Body of pancreas (tissue), 4 donors: ENCODE data around the gene SEC22A. TPM values are rescaled to one million over a fixed set of nuclear protein-coding genes. Genes with fewer than 3 reads are reported as not detected.

ENCODE experiments used
- ATAC-seq: fragments of 150-250 bp; one replicate; pipeline ENCODE4 v1.9.1; 2016
- DNase-seq, 4 donors: peaks; one replicate each; pipeline ENCODE4 v3.0.0-alpha.2; 2019
- H3K27ac ChIP-seq, 4 donors: fragments of 200-600 bp; sonication (generic); 1 replicate in 3 of 4; 2 replicates in 1 of 4; pipeline versions ENCODE4 v1.5.1 to v1.6.1; 2016 to 2019; ENCODE audit warnings: mild to moderate bottlenecking in 1 of 4, mixed read lengths in 1 of 4, moderate library complexity in 1 of 4
- H3K27me3 ChIP-seq, 2 donors: fragments of 200-600 bp; sonication (generic); one replicate each; pipeline ENCODE4 v1.6.0; 2016; ENCODE audit warnings: mild to moderate bottlenecking in 1 of 2
- H3K36me3 ChIP-seq, 2 donors: fragments of 200-600 bp; sonication (generic); replicated peaks in 1 of 2; 2 replicates each; pipeline ENCODE4 v1.5.1; 2016; ENCODE audit warnings: low read depth in 2 of 2; ENCODE audit not compliant: insufficient read depth in 1 of 2
- H3K4me1 ChIP-seq: fragments of 200-600 bp; sonication (generic); one replicate; pipeline ENCODE4 v1.6.0; 2016
- H3K4me3 ChIP-seq, 2 donors: fragments of 200-600 bp; sonication (generic); 1 replicate in 1 of 2; 2 replicates in 1 of 2; pipeline ENCODE4 v1.5.1; 2016 to 2019
- H3K9me3 ChIP-seq, 3 donors: fragments of 200-600 bp; sonication (generic); 1 replicate in 2 of 3; 2 replicates in 1 of 3; pipeline ENCODE4 v1.5.1; 2016
- POLR2A ChIP-seq, 3 donors: fragments of 450-650 bp; IDR thresholded peaks; one replicate each; pipeline ENCODE4 v1.6.1; 2016; ENCODE audit warnings: antibody characterized with exemption in 3 of 3, mild to moderate bottlenecking in 2 of 3
- WGBS, 2 donors: methylation state at CpG; one replicate each; pipeline ENCODE4 v1.1.5; 2017; 5-methylcytosine and 5-hydroxymethylcytosine counted together
- intact Hi-C: fragments of 100-400 bp; cut with DNase I; formaldehyde crosslinking; loops from one replicate; pipeline ENCODE4 v1.15.1; 2023
- total RNA-seq, 2 donors: library from RNA; depleted of rRNA; stranded (reverse); fragments of >200 nt; gene quantifications; one replicate each; pipeline ENCODE4 v1.1.0, GENCODE V29; 2016
- TF ChIP-seq, protein P1 (sequence below), 7 experiments: fragments of 450-650 bp in 4 of 7; fragments of 200-600 bp in 3 of 7; sonication (generic) in 3 of 7; IDR thresholded peaks; one replicate each; pipeline ENCODE4 v1.5.1; 2016 to 2019; ENCODE audit warnings: antibody characterized with exemption in 7 of 7

The SEC22A gene
- total RNA-seq, 2 donors from 2014 or later: 16.5 to 18.4 TPM

DNA sequence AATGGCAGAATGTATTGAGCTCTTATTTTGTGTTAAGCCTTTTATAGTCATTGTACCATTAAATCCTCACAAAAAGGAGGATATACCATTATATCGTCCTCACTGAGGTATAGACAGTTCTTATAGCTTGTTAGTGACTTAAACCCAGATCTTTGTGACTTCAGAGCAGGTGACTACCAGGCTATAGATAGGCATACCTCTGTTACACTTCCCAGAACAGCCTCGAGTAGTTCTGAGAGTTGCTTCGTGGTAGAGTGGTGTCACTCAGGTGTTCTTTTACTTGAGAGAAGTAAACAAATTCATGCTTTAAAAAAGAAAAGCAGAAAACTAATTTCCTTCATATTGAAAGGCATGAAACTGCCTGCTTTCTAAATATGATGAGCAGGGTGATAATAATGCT lies 59.9 kb downstream of the SEC22A start:
- no peaks in the 10 kb centered on the region for H3K9me3 ChIP-seq
- 81 to 87% methylated on average over 3 of the region's 3 CpGs for WGBS, 2 donors
- H3K36me3 ChIP-seq: peaks cover 0 to 2% of the 10 kb centered on the region in 2 donors
- H3K27me3 ChIP-seq: no peaks in the 10 kb centered on the region
- TF ChIP-seq, protein P1, sequence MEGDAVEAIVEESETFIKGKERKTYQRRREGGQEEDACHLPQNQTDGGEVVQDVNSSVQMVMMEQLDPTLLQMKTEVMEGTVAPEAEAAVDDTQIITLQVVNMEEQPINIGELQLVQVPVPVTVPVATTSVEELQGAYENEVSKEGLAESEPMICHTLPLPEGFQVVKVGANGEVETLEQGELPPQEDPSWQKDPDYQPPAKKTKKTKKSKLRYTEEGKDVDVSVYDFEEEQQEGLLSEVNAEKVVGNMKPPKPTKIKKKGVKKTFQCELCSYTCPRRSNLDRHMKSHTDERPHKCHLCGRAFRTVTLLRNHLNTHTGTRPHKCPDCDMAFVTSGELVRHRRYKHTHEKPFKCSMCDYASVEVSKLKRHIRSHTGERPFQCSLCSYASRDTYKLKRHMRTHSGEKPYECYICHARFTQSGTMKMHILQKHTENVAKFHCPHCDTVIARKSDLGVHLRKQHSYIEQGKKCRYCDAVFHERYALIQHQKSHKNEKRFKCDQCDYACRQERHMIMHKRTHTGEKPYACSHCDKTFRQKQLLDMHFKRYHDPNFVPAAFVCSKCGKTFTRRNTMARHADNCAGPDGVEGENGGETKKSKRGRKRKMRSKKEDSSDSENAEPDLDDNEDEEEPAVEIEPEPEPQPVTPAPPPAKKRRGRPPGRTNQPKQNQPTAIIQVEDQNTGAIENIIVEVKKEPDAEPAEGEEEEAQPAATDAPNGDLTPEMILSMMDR (IDR thresholded peaks at IDR 0.05): no peak
- no peak for TF ChIP-seq POLR2A (IDR thresholded peaks at IDR 0.05)
- no peak overlapping the region for H3K27ac ChIP-seq
- no peaks in the 10 kb centered on the region for H3K4me1 ChIP-seq
- DNase-seq (no peak), ATAC-seq (no peak)
- no peak overlapping the region for H3K4me3 ChIP-seq
- intact Hi-C loops: no loop called here

DNA sequence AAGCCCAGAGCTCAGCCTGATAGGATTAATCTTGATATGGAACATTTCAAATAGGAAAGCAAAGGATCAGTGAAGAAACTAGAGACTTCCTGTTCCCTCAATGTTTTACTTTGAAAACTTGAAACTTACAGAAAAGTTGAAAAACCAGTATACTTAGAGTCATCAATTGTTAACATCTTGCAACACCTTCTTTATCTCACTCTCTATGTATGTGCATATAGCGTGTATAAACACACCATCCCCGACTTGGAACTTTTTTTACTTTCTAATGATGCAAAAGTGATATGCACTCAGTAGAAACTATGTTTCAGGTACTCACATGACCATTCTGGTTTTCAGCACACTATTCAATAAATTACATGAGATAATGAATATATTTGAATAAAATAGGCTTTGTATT lies 60.5 kb downstream of the SEC22A start:
- TF ChIP-seq, protein P1 (IDR thresholded peaks at IDR 0.05): no peak
- no peak for TF ChIP-seq POLR2A (IDR thresholded peaks at IDR 0.05)
- Histone ChIP-seq H3K9me3 (no peaks in the 10 kb centered on the region), H3K27ac (no peak overlapping the region), H3K36me3 (peaks cover 0 to 2% of the 10 kb centered on the region in 2 donors), H3K4me3 (no peak overlapping the region), H3K4me1 (no peaks in the 10 kb centered on the region), H3K27me3 (no peaks in the 10 kb centered on the region)
- DNase-seq (no peak), ATAC-seq (no peak)
- 76 to 77% methylated on average over 2 of the region's 2 CpGs for WGBS, 2 donors
- intact Hi-C loops: no loop called here

- H3K27ac ChIP-seq: no peak overlapping the region
- no peak overlapping the region for H3K4me3 ChIP-seq
- intact Hi-C loops: no loop called here
- no peaks in the 10 kb centered on the region for H3K9me3 ChIP-seq
- no peak for TF ChIP-seq POLR2A (IDR thresholded peaks at IDR 0.05)
- TF ChIP-seq, protein P1 (IDR thresholded peaks at IDR 0.05): no peak
- peaks cover 0 to 2% of the 10 kb centered on the region in 2 donors for H3K36me3 ChIP-seq
- H3K27me3 ChIP-seq: no peaks in the 10 kb centered on the region
- WGBS, 2 donors: 90 to 95% methylated on average over 5 of the region's 5 CpGs
- no peak for DNase-seq
- H3K4me1 ChIP-seq: no peaks in the 10 kb centered on the region
- no peak for ATAC-seq
Observed at GRCh38 chr3:123262868-123263267, 61.1 kb downstream of the SEC22A start.

DNA sequence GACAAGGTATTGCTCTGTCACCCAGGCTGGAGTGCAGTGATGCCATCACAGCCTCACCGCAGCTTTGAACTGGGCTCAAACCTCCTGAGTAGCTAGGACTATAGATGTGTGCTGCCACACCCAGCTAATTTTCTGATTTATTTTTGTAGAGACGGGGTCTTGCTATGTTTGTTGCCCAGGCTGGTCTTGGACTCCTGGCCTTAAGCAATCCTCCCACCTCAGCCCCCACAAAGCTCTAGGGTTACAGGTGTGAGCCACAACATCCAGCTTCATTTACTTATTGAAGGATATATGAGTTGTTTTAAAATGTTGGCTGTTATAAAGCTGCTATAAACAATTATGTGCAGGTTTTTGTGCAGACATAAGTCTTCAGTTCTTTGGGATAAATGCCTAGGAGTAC lies 62.2 kb downstream of the SEC22A start:
- H3K36me3 ChIP-seq: peaks cover 0 to 2% of the 10 kb centered on the region in 2 donors
- DNase-seq (no peak), ATAC-seq (no peak)
- H3K9me3 ChIP-seq: no peaks in the 10 kb centered on the region
- TF ChIP-seq POLR2A (IDR thresholded peaks at IDR 0.05): no peak
- TF ChIP-seq, protein P1 (IDR thresholded peaks at IDR 0.05): no peak
- 90 to 95% methylated on average over 2 of the region's 2 CpGs for WGBS, 2 donors
- H3K4me1 ChIP-seq: no peaks in the 10 kb centered on the region
- no peak overlapping the region for H3K4me3 ChIP-seq
- no peak overlapping the region for H3K27ac ChIP-seq
- intact Hi-C loops: no loop called here
- H3K27me3 ChIP-seq: no peaks in the 10 kb centered on the region

DNA sequence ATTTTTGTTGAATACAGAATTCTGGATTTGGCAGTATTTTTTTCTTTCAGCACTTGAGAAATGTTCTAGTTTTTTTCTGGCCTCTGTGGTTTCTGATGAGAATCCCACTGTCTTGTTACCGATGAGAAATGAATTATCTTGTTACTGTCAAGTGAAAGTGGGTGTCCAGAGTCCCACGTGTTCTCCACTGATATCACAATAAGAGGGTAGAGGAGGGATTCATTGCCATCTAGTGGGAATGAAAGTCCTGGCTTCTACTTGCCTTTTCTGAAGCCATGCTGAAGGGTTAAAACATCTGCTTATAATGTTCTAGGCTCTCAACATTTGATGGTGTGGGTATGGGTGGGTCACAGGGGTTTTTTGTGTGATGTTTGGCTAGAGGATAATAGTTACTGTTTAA lies 66.1 kb downstream of the SEC22A start:
- Histone ChIP-seq H3K4me3 (no peak overlapping the region), H3K9me3 (no peaks in the 10 kb centered on the region), H3K4me1 (peaks cover 14% of the 10 kb centered on the region), H3K27me3 (no peaks in the 10 kb centered on the region), H3K27ac (no peak overlapping the region), H3K36me3 (peaks cover 0 to 2% of the 10 kb centered on the region in 2 donors)
- TF ChIP-seq, protein P1 (IDR thresholded peaks at IDR 0.05): no peak
- TF ChIP-seq POLR2A (IDR thresholded peaks at IDR 0.05): no peak
- 77 to 79% methylated on average over 2 of the region's 2 CpGs for WGBS, 2 donors
- ATAC-seq (no peak), DNase-seq (no peak)
- intact Hi-C loops: no loop called here
